OCI-M2 (cell line): ENCODE data around the gene ANAPC5.
"Not testable (repeated sequence)": the region's sequence is repeated elsewhere in the genome, so short reads cannot be mapped to it uniquely, and the experiment has no call there.

Experiments used
- DNase-seq: peaks from one replicate; lab custom pipeline; 2025; ENCODE audit not compliant: unreplicated experiment; lab: John Stamatoyannopoulos, UW

Gene ANAPC5, protein sequence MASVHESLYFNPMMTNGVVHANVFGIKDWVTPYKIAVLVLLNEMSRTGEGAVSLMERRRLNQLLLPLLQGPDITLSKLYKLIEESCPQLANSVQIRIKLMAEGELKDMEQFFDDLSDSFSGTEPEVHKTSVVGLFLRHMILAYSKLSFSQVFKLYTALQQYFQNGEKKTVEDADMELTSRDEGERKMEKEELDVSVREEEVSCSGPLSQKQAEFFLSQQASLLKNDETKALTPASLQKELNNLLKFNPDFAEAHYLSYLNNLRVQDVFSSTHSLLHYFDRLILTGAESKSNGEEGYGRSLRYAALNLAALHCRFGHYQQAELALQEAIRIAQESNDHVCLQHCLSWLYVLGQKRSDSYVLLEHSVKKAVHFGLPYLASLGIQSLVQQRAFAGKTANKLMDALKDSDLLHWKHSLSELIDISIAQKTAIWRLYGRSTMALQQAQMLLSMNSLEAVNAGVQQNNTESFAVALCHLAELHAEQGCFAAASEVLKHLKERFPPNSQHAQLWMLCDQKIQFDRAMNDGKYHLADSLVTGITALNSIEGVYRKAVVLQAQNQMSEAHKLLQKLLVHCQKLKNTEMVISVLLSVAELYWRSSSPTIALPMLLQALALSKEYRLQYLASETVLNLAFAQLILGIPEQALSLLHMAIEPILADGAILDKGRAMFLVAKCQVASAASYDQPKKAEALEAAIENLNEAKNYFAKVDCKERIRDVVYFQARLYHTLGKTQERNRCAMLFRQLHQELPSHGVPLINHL

DNA sequence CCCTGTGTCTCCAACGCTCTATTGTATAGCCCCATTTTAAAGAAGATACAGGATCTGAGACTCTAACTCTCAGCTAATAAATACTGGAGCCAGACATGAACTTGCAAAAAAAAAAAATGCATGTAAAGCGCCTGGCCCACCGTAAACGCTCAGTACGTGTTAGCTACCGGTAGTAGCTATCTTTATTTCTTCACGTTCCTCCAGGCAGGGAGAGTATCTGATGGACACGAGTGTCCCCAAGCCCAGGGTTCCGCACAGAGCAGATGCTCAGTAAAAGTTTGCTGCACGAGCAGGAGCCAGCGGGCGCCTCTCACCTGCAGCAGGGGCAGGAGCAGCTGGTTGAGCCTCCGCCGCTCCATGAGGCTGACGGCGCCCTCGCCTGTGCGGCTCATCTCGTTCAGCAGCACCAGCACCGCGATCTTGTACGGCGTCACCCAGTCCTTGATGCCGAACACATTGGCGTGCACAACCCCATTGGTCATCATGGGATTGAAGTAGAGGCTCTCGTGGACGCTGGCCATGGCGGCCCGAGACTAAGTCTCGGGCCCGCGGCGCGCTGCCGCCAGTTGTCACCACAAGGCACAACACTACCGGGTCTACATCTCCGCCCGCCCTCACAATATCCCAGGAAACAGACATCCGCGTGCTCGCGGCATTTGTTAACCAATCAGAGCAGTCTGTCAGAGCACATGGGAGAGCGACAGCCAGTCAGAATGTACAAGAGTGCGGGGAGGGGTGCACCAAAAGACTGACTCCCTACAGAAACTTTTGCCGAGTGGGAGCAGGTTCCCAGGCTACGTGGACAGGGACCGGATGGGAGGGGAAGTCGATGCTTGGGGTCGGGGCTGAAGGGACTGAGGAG is at the start of gene ANAPC5:
TSS of gene ANAPC5 (minus strand) at position 592 of the 862 bp plus-strand sequence. CDS start at position 521, 71 bp downstream.
- peak; percentile 46 for DNase-seq

DNA sequence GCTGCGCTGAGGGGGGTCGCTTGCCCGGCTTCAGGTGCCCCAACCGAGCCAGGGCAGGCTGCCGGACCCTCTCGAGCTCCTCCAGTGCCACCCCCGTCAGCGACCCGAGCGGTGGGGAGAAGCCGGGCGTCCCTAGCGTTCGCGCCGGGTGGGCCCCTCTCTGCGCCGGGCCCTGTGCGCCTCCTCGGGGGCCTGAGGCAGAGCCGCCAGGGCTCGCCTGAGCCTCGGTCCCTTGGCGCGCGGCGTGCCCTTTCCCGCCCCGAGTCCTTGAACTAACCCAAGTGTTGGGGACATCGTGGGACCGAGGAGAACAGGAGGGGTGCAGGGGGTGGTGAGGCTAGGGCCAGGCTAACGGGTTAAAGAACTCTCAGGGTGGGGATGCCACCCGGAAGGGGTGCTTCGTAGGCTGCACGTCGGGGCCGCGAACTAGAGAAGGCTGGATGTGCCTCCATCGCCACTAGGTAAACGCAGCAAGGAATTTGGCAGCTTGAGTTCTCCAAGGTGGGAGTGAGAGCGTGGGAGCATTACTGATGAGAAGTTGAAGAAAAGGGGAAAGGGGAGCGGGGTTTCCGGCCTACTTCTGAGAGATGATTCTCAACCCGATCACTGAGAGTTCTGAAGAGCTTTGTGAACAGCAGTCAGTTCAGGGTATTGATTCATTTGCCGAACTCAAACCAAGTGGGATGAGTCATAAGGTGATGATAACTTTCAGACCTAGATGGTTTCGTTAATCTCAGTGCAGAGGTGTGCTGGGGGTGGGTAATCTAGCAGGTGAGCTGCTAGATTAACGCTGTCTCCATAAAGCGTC is 48.3 kb upstream of the ANAPC5 start:
- DNase-seq, result no peak

DNA sequence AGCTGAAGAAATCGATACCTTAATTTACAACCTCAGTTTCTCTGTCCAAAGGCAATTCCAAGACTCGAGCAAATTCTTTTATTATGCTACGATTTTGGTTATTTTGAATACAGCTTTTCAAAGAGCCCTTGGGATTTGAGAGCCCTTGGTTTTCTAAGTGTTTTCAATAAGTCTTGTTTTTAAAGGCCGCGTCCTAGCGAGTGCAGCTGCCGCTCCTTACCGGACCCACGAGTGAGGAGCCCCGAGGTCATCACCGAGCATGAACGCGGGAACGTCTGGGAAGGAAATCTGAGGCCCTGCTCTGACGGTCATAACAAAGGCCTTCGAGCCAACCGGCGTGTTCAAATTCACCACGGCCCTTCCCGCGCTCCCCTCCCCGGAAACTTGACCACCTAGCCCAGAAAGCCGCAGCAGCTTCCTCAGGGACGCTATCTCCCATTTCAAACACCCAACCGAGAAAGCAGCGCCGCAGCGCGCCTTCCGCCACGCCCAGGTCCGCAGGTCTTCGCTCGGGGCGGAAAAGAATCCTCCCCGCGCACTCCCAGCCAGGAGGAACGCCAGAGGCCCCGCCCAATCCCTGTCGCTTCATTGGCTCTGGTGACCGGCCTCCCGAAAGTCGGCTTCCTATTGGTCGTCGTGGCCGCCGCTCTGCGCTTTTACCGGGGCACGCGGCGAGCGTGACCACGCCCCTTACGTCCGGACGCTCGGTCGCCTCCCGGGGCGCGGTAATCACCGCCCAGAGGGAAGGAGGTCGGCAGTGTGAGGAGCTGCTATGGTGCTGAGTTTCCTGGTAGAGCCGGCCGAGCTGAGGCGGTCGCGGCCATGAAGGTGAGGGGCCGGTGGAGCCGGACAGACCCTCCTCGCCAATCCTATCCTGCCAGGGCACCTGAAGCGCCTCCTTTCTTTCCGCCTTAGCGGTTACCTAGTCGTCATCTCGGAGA is 47.5 kb upstream of the ANAPC5 start, which contains the start of gene RNF34:
TSS of gene RNF34 (plus strand) at position 728 of the 941 bp plus-strand sequence. CDS start at position 823, 95 bp downstream.
- peak; percentile 76 for DNase-seq

DNA sequence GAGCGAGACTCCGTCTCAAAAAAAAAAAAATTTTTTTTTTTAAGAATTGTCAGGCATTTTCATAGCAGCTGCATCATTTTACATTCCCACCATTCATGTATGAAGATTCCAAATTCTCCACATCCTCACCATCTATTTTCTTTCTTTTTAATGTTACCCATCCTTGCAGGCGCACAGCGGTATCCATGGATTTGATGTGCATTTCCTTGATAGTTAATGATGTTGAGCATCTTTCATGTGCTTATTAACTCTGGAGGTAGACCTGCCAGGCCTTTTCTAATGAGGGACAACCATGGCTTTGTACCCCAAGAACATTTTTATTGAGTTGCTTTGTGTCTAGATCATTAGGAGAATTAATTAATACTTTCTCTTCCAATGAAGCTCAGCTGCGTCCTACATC is 46.1 kb upstream of the ANAPC5 start:
- no peak for DNase-seq

DNA sequence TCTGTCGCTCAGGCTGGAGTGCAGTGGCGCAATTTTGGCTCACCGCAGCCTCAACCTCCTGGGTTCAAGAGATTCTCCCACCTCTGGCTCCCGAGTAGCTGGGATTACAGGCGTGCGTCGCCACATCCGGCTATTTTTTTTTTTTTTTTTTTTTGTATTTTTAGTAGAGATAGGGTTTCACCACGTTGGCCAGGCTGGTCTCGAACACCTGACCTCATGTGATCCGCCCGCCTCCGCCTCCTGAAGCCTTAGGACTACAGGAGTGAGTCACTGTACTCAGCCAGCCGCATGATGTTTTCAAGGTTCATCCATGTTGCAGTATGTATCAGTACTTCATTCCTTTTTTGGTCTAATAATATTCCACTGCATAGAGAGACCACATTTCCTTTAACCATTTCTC is 45.3 kb upstream of the ANAPC5 start:
- DNase-seq, result no peak

DNA sequence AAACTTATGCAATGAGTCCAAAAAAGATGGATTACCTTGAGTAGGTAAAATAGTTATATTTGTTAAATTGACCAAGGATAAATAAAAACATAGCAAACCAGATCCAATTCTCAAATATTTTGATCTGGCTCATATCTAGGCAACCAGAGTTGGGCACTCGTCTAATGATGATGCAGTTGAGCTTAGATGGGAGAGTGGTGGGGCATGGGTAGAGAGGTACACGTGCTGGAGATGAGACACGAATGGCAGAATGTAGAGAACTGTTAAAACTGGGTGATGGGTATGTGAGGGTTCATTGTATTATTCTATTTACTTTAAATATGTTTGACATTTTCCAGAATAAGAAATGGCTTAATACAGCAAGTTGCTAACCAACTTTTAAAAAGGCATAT is 40.1 kb upstream of the ANAPC5 start:
- DNase-seq, result no peak

DNA sequence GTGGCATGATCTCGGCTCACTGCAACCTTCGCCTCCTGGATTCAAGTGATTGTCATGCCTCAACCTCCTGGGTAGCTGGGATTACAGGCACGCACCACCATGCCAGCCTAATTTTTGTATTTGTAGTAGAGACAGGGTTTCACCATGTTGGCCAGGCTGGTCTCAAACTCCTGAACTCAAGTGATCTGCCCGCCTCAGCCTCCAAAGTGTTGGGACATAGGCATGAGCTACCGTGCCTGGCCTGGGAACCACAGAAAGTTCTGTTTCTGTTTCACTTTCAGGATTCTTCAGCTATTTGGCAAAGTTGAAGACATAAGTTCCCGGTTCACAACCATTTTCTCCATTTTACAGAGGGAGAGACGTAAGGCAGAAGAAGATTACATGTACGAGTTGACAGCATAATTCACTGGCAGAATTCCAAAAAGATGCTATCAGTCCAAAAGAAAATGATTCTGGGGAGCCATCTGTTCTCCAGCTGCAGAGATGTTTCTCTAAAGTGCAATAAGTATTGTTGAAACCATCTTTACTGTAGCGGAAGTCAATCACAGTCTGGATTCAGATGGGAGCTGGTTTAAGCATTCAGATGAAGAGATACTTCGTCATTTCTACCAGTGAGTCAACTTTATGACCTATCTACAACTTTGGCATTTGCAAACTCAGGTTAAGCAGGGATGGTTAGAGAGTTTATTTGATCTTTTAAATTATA is 39.6 kb upstream of the ANAPC5 start:
- no peak for DNase-seq

DNA sequence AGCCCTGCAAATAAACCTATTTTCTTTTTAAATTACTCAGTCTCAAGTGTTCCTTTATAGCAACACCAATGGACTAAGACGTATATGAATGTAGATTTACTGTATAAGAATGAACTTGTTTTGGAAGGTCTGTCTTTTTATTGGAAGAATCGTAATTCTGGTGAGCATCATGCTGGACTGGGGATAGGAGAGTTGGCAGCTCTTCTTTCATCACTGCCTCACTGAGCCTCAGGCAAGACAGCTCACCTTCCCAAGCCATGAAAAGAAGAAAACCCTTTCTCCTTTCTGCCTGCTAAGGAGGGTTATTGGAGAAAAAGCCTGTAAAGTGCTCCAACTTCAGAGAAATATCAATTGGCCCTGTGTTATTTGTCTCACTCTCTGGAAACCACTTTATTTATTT is 38.6 kb upstream of the ANAPC5 start:
- DNase-seq, result no peak

DNA sequence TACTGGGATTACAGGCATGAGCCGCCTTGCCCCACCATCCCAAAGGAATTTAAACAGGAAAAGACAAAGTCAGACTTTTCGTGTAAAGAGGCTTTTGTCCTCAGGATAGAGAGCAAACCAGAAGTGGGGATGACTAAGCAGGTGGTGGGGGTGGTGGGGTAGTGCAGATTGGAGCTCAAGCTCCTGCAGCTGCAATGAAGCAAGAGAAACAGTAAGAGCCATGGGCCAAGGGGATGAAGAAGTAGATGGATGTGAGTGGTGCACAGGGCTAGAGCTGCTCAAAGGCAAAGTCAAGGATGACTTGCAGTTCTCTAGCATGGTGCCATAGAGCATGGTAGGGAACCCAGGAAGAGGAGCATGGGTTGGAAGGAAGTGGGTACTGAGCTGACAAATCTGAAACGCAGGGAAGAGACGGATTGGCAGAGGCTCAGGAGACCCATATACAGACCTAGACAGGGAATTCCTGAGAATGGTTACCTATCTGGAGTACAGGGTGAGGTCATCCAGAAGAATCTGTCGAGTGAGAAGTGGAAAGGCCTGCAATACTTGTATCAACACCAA is 36.3 kb upstream of the ANAPC5 start:
- no peak for DNase-seq

DNA sequence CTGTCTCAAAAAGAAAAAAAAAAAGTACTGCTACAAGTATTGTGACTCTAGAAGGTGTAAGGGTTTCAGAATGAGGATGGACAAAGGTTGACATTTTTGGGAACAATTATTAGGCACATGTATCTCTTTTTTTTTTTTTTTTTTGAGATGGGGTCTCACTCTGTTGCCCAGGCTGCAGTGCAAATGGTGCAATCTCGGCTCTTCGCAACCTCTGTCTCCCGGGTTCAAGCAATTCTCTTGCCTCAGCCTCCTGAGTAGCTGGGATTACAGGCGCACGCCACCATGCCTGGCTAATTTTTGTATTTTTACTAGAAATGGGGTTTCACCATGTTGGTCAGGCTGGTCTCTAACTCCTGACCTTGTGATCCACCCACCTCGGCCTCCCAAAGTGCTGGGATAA is 32.7 kb upstream of the ANAPC5 start:
- DNase-seq, result not testable (repeated sequence)

DNA sequence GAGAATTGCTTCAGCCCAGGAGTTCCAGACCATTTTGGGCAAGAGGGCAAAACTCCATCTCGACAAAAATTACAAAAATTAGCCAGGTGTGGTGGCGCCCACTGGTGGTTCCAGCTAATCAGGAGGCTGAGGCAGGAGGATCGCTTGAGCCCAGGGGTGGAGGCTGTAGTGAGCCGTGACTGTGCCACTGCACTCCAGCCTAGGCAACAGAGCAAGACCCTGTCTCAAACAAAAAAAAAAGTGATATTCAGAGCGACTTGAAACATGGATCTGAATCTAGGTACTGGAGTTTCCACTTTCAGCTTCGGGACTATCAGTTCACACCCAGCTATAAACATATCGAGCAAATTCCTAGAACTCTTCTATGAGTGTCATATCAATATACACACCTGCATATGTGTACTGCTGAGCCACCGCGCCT is 31.4 kb upstream of the ANAPC5 start:
- no peak for DNase-seq

DNA sequence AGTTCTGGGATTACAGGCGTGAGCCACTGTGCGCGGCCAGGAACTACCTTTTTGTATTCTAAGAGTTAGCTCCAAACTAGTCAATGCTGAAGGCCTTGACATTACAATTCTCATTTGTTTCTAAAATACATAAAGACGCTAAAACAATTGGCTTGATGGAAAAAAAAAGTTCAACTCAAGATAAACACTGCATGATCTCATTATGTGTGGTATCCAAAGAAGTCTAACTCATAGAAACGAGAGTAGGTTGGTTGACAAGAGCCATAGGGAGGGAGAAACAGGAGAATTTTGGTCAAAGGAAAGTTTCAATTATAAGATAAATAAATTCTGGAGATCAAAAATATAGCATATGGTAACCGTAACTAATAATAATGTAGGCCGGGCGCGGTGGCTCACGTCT is 27.7 kb upstream of the ANAPC5 start:
- no peak for DNase-seq

DNA sequence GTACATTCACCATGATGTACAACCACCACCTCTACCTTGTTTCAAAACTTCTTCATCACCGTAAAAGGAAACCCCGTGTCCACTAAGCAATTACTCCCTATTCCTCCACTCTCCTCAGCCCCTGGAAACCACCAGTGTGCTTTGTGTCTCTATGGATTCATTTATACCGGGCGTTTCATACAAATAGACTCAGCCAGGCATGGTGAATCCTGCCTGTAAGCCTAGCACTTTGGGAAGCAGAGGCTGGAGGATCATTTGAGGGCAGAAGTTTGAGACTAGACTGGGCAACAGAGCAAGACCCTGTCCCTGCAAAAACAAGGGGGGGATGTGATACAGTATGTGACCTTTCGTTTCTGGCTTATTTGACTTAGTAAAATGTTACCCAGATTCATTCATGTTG is 26.5 kb upstream of the ANAPC5 start:
- no peak for DNase-seq

DNA sequence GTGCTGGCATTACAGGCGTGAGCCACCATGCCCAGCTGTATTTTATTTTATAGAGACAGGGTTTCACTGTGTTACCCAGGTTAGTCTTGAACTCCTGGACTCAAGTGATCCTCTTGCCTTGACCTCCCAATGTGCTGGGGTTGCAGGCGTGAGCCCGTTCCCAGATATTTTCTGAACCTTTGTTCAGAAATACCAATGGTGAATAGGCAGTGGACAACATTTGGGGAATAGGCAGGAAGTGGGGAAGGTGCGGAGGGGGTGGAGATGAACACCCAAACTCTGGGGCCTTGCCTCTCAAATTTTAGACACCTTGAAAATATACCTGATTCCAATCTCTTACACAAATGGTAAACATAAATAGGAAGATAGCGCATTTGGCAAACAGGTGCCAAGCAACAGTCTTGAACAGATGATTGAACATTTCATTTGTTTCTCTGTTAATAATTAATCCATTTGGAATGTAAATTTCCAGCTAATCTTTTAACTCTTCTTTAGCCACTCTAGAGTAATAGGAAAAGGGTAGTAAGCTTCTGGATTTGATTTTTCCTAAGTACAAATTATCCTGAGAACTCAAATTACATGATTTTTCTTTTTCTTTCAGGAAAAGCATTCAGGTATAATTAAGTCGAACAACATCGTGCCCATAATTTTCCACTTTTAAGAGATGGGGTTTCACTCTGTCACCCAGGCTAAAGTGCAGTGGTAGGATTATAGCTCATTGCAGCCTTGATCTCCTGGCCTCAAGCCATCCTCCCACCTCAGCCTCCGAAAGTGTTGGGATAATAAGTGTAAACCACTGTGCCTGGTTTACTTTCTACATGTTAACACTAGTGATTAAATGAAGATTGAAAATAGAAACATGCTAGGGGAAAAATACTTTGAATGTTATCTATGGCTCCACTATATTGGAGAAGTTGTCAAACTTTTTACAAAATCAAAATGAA is 24.8 kb upstream of the ANAPC5 start:
- DNase-seq, result no peak

DNA sequence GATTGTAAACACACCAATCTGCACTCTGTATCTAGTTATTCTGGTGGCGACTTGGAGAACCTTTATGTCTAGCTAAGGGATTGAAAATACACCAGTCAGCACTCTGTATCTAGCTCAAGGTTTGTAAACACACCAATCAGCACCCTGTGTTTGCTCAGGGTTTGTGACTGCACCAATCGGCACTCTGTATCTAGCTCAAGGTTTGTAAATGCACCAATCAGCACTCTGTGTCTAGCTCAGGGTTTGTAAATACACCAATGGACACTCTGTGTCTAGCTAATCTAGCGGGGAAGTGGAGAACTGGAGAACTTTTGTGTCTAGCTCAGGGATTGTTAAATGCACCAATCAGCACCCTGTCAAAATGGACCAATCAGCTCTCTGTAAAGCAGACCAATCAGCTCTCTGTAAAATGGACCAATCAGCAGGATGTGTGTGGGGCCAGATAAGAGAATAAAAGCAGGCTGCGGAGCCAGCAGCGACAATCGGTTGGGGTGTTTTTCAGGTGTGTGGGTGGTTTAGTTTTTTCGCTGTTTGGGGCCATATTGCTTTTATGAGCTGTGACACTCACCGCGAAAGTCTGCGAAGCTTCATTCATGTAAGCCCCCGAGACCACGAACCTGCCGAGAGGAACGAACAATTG is 22.9 kb upstream of the ANAPC5 start:
- DNase-seq, result not testable (repeated sequence)

DNA sequence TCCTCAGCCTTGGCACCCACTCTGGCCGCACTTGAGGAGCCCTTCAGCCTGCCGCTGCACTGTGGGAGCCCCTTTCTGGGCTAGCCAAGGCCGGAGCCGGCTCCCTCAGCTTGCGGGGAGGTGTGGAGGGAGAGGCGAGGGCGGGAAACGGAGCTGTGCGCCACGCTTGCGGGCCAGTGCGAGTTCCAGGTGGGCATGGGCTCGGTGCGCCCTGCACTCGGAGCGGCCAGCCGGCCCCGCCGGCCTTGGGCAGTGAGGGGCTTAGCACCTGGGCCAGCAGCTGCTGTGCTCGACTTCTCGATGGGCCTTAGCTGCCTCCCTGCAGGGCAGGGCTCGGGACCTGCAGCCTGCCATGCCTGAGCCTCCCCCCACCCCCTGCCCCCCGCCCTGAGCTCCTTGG is 22.1 kb upstream of the ANAPC5 start:
- not testable (repeated sequence) for DNase-seq

DNA sequence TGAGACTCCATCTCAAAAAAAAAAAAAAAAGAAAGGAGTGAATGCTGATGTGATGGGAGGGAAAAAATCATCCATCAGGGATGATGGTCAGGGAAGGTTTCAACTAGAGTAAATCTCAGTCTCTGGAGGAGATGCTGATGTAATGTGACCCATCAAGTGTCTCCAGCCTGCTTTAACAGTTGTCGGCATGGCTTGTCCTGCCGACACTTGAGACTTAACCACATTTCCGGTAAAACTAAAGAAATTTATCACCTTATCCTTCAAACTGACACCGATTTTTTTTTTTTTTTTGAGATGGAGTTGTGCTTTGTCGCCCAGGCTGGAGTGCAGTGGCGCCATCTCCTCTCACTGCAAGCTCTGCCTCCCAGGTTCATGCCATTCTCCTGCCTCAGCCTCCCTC is 21.5 kb upstream of the ANAPC5 start:
- no peak for DNase-seq
